H1 (cell line): ENCODE results near the gene ZSCAN16. TPM values are rescaled to one million over a fixed set of nuclear protein-coding genes. Genes with fewer than 3 reads are reported as not detected.

Experiments used
- CEBPB ChIP-seq: IDR thresholded peaks from 2 replicates; pipeline ENCODE4 v1.6.1; 2012; ENCODE audit warnings: low read depth, low read length
- CHD1 ChIP-seq: IDR thresholded peaks from 2 replicates; pipeline ENCODE4 v1.6.1; 2012; ENCODE audit warnings: low read depth, low read length, improper control_type of control experiment
- CHD7 ChIP-seq: fragments of 300-600 bp; sonication (generic); IDR thresholded peaks from 2 replicates; pipeline ENCODE4 v1.7.1; 2012; ENCODE audit warnings: low read length, moderate library complexity, mild to moderate bottlenecking, inconsistent platforms; ENCODE audit not compliant: insufficient replicate concordance
- polyA plus RNA-seq, 7 experiments: library from polyadenylated mRNA; depleted of rRNA in 3 of 7; stranded (reverse) in 5 of 7; unstranded in 2 of 7; fragments of >200 nt in 5 of 7; fragments of 200-250 nt in 2 of 7; gene quantifications; 1 replicate in 5 of 7; 2 replicates in 1 of 7; 4 replicates in 1 of 7; pipeline versions ENCODE4 v1.2.1 to v1.2.3, GENCODE V29; 2011 to 2013; ENCODE audit warnings: missing spikeins in 2 of 7, mixed read lengths in 2 of 7
- total RNA-seq: library from RNA; stranded (reverse); fragmentation: NEBNext Ultra II Directional; extraction: Animal tissue kit (Norgen Biotek cat#: 25700); gene quantifications from 2 replicates; pipeline ENCODE4 v1.2.1, GENCODE V29; 2021

The ZSCAN16 gene
- total and polyA plus RNA-seq, 2 of the 8 experiments (the other 6 are each of a cell fraction or from before 2014, with no cell fraction given): 3.6 to 9.4 TPM

- TF ChIP-seq CHD1 (no peak), CEBPB (no peak), CHD7 (no peak)
- TF ChIP-seq, all 59 proteins: peak for 0
Observed at GRCh38 chr6:28167926-28168325, 43.5 kb downstream of the ZSCAN16 start (continued).
